Thyroid gland (tissue), 4 donors: ENCODE results near the gene DCT.

Experiments
- POLR2A ChIP-seq, 2 donors: fragments of 450-650 bp; IDR thresholded peaks; one replicate each; pipeline ENCODE4 v1.6.1; 2017; ENCODE audit warnings: antibody characterized with exemption in 2 of 2, mild to moderate bottlenecking in 2 of 2, moderate library complexity in 1 of 2
- TF ChIP-seq, protein P1 (sequence below), 6 experiments: fragments of 200-600 bp in 3 of 6; fragments of 450-650 bp in 3 of 6; sonication (generic) in 3 of 6; IDR thresholded peaks; one replicate each; pipeline ENCODE4 v1.5.1; 2016 to 2019; ENCODE audit warnings: antibody characterized with exemption in 6 of 6, mild to moderate bottlenecking in 2 of 6, inconsistent platforms in 1 of 6, moderate library complexity in 1 of 6

DNA sequence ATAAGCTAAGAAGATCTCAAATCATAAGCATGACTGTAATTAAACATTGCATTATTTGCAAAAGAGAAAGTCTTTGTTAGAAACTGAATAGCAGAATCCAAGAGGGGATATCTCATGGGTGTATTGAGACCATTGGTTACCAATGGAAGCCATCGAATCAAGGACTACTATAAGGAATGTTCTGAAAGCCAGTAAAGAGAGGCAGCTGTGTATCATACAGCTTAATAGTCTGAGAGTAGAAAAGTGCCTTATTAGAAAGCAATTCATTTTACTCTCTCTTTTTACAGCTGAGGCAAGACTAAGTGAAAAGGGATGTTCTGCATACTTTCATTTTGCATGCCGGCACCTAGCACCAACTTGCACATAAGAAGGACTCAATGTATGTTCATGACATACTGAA lies 7.6 kb upstream of the DCT start:
- TF ChIP-seq, protein P1, sequence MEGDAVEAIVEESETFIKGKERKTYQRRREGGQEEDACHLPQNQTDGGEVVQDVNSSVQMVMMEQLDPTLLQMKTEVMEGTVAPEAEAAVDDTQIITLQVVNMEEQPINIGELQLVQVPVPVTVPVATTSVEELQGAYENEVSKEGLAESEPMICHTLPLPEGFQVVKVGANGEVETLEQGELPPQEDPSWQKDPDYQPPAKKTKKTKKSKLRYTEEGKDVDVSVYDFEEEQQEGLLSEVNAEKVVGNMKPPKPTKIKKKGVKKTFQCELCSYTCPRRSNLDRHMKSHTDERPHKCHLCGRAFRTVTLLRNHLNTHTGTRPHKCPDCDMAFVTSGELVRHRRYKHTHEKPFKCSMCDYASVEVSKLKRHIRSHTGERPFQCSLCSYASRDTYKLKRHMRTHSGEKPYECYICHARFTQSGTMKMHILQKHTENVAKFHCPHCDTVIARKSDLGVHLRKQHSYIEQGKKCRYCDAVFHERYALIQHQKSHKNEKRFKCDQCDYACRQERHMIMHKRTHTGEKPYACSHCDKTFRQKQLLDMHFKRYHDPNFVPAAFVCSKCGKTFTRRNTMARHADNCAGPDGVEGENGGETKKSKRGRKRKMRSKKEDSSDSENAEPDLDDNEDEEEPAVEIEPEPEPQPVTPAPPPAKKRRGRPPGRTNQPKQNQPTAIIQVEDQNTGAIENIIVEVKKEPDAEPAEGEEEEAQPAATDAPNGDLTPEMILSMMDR (IDR thresholded peaks at IDR 0.05), result no peak
- TF ChIP-seq POLR2A (IDR thresholded peaks at IDR 0.05), result no peak
